ENCODE data around the gene MRGPRX3. TPM values are rescaled to one million over a fixed set of nuclear protein-coding genes. Genes with fewer than 3 reads are reported as not detected.
"Not testable (repeated sequence)": the region's sequence is repeated elsewhere in the genome, so short reads cannot be mapped to it uniquely, and the experiment has no call there.

MRGPRX3 gene
- total RNA-seq (not detected), polyA plus RNA-seq (not detected)

- DNase-seq (ENCODE audit: extremely low spot score): no peak
- no peaks in the 10 kb centered on the region for H3K4me1 ChIP-seq (ENCODE audit: insufficient read depth)
- no peak within 1 kb of the TSS for H3K27ac ChIP-seq (ENCODE audit: low read depth)
- WGBS: 43% methylated on average over 3 of the region's 3 CpGs
- H3K4me3 ChIP-seq (ENCODE audit: low read depth, low read length): no peak within 1 kb of the TSS
- no peaks in the 10 kb centered on the region for H3K36me3 ChIP-seq (ENCODE audit: insufficient read depth)
Measured at GRCh38 chr11:18132341-18132740, at the start of gene MRGPRX3. MRGPRX3 (plus strand) TSS chr11:18132571; CDS start chr11:18137203, 4,632 bp downstream.

GRCh38 chr11:18088366-18088765 is 44.0 kb upstream of the MRGPRX3 start:
- WGBS: 96% methylated on average over 2 of the region's 2 CpGs
- H3K36me3 ChIP-seq (ENCODE audit: insufficient read depth): peaks cover 6% of the 10 kb centered on the region
- no peak overlapping the region for H3K27ac ChIP-seq (ENCODE audit: low read depth)
- DNase-seq (ENCODE audit: extremely low spot score): no peak
- H3K4me1 ChIP-seq (ENCODE audit: insufficient read depth): no peaks in the 10 kb centered on the region
- no peak overlapping the region for H3K4me3 ChIP-seq (ENCODE audit: low read depth, low read length)

DNA sequence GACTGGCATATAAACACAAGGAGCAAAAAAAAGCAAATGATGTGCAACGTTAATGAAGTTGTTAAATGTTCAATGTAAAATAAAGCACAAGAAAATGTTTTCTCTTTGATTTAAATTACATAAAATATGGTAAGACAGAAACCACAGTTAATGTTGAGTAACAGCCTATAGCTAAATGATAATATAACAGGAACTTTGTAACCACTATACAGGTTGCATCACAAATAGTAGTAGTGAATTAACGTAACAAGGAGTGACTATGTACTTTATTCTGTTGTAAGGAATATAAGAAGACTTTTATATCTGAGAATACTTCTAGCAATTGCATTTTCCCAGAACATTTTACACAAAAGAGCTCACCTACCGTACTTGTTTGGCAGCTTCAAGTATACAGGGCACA is 43.4 kb upstream of the MRGPRX3 start:
- Histone ChIP-seq H3K4me1 (ENCODE audit: insufficient read depth) (no peaks in the 10 kb centered on the region), H3K27ac (ENCODE audit: low read depth) (no peak overlapping the region), H3K4me3 (ENCODE audit: low read depth, low read length) (no peak overlapping the region), H3K36me3 (ENCODE audit: insufficient read depth) (peaks cover 9% of the 10 kb centered on the region)
- WGBS: 89% methylated on average over 3 of the region's 3 CpGs
- DNase-seq (ENCODE audit: extremely low spot score): no peak

DNA sequence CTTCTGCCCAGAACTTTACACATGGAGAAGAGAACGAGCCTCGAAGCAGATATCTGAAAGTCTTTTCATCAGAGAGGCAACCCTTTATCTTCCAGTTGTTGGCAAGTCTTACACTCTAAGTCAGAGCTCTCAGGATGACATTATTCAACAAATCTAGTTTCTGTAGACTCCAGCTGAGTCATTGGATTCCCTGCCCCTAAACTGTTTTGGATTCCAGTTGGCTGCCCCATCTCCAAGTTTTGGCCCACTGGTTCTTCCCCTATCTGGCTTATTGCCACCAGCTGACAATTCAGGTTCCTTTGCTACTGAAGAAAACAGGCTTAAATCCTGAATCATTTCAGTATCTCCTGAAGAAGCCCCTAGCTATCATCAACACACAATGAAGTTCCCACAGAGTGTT is 40.6 kb upstream of the MRGPRX3 start:
- H3K4me3 ChIP-seq (ENCODE audit: low read depth, low read length): no peak overlapping the region
- no peak overlapping the region for H3K27ac ChIP-seq (ENCODE audit: low read depth)
- no peak for DNase-seq (ENCODE audit: extremely low spot score)
- no peaks in the 10 kb centered on the region for H3K4me1 ChIP-seq (ENCODE audit: insufficient read depth)
- H3K36me3 ChIP-seq (ENCODE audit: insufficient read depth): peaks cover 13% of the 10 kb centered on the region
- WGBS: 81% methylated on average over 2 of the region's 2 CpGs

- no peak overlapping the region for H3K4me3 ChIP-seq (ENCODE audit: low read depth, low read length)
- no peak overlapping the region for H3K27ac ChIP-seq (ENCODE audit: low read depth)
- H3K36me3 ChIP-seq (ENCODE audit: insufficient read depth): peaks cover 10% of the 10 kb centered on the region
- no peak for DNase-seq (ENCODE audit: extremely low spot score)
- H3K4me1 ChIP-seq (ENCODE audit: insufficient read depth): no peaks in the 10 kb centered on the region
Measured at GRCh38 chr11:18093959-18094358, 38.4 kb upstream of the MRGPRX3 start.

- Histone ChIP-seq H3K4me3 (ENCODE audit: low read depth, low read length) (no peak overlapping the region), H3K4me1 (ENCODE audit: insufficient read depth) (no peaks in the 10 kb centered on the region), H3K27ac (ENCODE audit: low read depth) (no peak overlapping the region), H3K36me3 (ENCODE audit: insufficient read depth) (peaks cover 2% of the 10 kb centered on the region)
- 47% methylated on average over 6 of the region's 6 CpGs for WGBS
- no peak for DNase-seq (ENCODE audit: extremely low spot score)
Measured at GRCh38 chr11:18100926-18101656, 31.3 kb upstream of the MRGPRX3 start.

- no peak overlapping the region for H3K27ac ChIP-seq (ENCODE audit: low read depth)
- H3K4me3 ChIP-seq (ENCODE audit: low read depth, low read length): peak overlapping the region; percentile 97
- no peaks in the 10 kb centered on the region for H3K4me1 ChIP-seq (ENCODE audit: insufficient read depth)
- H3K36me3 ChIP-seq (ENCODE audit: insufficient read depth): no peaks in the 10 kb centered on the region
- WGBS: 19% methylated on average over 29 of the region's 29 CpGs
- no peak for DNase-seq (ENCODE audit: extremely low spot score)
Measured at GRCh38 chr11:18105086-18105801, 27.1 kb upstream of the MRGPRX3 start.

- H3K4me1 ChIP-seq (ENCODE audit: insufficient read depth): no peaks in the 10 kb centered on the region
- H3K36me3 ChIP-seq (ENCODE audit: insufficient read depth): no peaks in the 10 kb centered on the region
- peak; percentile 42 for DNase-seq (ENCODE audit: extremely low spot score)
- peak within 1 kb of the TSS; percentile 97 for H3K4me3 ChIP-seq (ENCODE audit: low read depth, low read length)
- WGBS: 5% methylated on average over 48 of the region's 48 CpGs
- no peak within 1 kb of the TSS for H3K27ac ChIP-seq (ENCODE audit: low read depth)
Measured at GRCh38 chr11:18105802-18106574, 26.4 kb upstream of the MRGPRX3 start, which contains the start of gene SAAL1. SAAL1 (minus strand) TSS chr11:18106082; CDS start chr11:18106041, 41 bp downstream.

DNA sequence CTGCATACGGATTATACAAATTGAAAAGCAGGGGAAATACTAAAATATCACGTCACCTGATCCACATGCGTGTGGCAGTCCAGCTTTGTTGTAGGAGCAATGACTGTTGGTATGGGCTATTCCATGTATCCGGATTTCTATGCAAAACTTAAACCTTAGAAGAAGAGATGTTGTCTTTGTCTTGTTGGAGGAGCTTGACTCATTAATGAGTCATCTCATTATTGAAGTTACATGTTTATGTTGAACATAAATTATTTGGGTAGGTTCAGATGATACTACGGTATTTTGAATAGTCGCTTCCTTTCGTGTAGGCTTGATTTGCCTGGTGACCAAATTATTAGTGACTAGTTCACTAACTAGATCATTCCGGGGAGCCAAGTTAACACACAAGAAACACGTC is 25.7 kb upstream of the MRGPRX3 start:
- H3K4me1 ChIP-seq (ENCODE audit: insufficient read depth): no peaks in the 10 kb centered on the region
- no peaks in the 10 kb centered on the region for H3K36me3 ChIP-seq (ENCODE audit: insufficient read depth)
- no peak for DNase-seq (ENCODE audit: extremely low spot score)
- 87% methylated on average over 9 of the region's 9 CpGs for WGBS
- no peak overlapping the region for H3K27ac ChIP-seq (ENCODE audit: low read depth)
- H3K4me3 ChIP-seq (ENCODE audit: low read depth, low read length): no peak overlapping the region

- no peak overlapping the region for H3K4me3 ChIP-seq (ENCODE audit: low read depth, low read length)
- no peak for DNase-seq (ENCODE audit: extremely low spot score)
- no peaks in the 10 kb centered on the region for H3K36me3 ChIP-seq (ENCODE audit: insufficient read depth)
- no peak overlapping the region for H3K27ac ChIP-seq (ENCODE audit: low read depth)
- WGBS: 61% methylated on average over 3 of the region's 3 CpGs
- H3K4me1 ChIP-seq (ENCODE audit: insufficient read depth): no peaks in the 10 kb centered on the region
Measured at GRCh38 chr11:18108254-18108653, 24.1 kb upstream of the MRGPRX3 start.

DNA sequence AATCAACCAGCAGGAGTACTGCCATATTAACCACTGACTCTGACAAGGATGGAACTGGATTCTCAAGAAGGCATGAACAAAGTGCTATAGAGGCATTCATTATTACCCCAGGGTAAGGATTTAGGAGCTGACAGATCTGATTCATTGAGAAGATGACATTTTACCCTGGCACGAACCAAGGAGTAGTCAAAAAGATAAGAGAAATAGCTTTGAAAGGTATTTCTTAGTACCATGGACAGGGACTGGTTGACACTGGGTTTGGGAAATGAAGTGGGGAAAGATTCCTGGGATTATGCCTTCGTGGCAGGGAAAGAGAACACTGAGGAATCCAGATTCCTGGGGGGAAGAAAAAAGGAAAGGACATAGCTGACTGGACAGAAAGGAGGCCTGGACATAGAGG is 21.4 kb upstream of the MRGPRX3 start:
- Histone ChIP-seq H3K4me1 (ENCODE audit: insufficient read depth) (no peaks in the 10 kb centered on the region), H3K4me3 (ENCODE audit: low read depth, low read length) (no peak overlapping the region)
- DNase-seq (ENCODE audit: extremely low spot score): no peak

GRCh38 chr11:18115360-18116127 is 16.8 kb upstream of the MRGPRX3 start:
- H3K27ac ChIP-seq (ENCODE audit: low read depth): no peak overlapping the region
- no peak overlapping the region for H3K4me3 ChIP-seq (ENCODE audit: low read depth, low read length)
- no peak for DNase-seq (ENCODE audit: extremely low spot score)
- whole genome bisulfite sequencing: 3% methylated on average over 9 of the region's 9 CpGs
- no peaks in the 10 kb centered on the region for H3K36me3 ChIP-seq (ENCODE audit: insufficient read depth)
- H3K4me1 ChIP-seq (ENCODE audit: insufficient read depth): no peaks in the 10 kb centered on the region

More for the DNA sequence above, 21.4 kb upstream of the MRGPRX3 start:
- 11% methylated on average over 2 of the region's 2 CpGs for WGBS
- H3K27ac ChIP-seq (ENCODE audit: low read depth): no peak overlapping the region
- H3K36me3 ChIP-seq (ENCODE audit: insufficient read depth): no peaks in the 10 kb centered on the region

DNA sequence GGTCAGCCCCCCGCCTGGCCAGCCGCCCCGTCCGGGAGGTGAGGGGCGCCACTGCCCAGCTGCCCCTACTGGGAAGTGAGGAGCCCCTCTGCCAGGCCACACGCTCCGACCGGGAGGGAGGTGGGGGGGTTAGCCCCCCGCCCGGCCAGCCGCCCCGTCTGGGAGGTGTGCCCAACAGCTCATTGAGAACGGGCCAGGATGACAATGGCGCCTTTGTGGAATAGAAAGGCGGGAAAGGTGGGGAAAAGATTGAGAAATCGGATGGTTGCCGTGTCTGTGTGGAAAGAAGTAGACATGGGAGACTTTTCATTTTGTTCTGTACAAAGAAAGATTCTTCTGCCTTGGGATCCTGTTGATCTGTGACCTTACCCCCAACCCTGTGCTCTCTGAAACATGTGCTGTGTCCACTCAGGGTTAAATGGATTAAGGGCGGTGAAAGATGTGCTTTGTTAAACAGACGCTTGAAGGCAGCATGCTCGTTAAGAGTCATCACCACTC is 11.0 kb upstream of the MRGPRX3 start:
- H3K4me1 ChIP-seq (ENCODE audit: insufficient read depth); H3K27ac ChIP-seq (ENCODE audit: low read depth); H3K4me3 ChIP-seq (ENCODE audit: low read depth, low read length); H3K36me3 ChIP-seq (ENCODE audit: insufficient read depth); DNase-seq (ENCODE audit: extremely low spot score): not testable (repeated sequence)
- WGBS: 82% methylated on average over 20 of the region's 20 CpGs

Measured in urinary bladder (tissue), 4 donors.